Measurements from ENCODE around the gene OTOP1. TPM values are rescaled to one million over a fixed set of nuclear protein-coding genes. Genes with fewer than 3 reads are reported as not detected.
"Not testable (repeated sequence)": the region's sequence is repeated elsewhere in the genome, so short reads cannot be mapped to it uniquely, and the experiment has no call there.

The OTOP1 gene
- total RNA-seq, 2 experiments from 2014 or later: not detected

DNA sequence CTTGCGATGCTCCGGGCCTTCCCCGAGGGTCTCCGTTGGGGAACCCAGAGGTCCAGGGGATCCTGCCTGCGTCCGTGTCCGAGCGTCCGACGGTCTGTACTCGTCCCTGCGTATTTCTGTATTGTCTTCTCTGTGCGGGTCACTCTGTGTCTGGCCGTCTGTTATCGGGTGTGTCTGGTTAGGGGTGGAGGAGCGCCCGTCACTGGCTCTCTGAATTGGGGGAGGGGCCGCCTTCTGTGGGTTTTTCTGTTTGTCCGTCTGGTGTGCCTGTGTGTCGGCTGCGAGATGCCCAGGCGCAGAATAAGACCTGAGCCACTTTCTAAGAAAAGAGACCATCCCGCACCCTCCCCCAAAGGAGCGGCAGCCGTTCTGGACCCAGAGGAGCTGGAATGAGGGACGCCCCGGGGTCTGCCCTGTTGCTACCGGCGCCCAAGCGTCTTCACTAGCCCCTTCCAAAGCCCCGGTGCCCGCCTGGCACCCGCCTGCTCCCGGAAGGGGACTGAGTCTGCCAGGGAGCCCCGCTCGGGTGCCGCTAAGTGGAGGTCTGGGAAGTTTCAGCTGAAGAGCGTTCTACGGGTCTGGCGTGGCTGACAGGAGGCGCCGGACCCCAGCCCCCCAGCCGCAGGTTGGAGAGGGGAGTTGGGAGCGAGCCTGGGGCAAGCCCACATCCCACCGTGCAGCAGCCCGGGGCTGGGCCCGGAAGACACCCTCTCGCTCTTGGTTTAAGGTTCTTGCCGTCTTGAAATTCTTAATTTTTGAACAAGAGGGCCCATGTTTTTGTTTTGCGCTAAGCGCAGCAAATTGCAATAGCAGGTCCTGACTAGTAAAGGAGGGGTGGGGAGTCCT is 1.0 kb upstream of the OTOP1 start:
- no peak overlapping the region for H3K4me3 Mint-ChIP-seq
- H3K9me3 Mint-ChIP-seq (ENCODE audit: insufficient read depth): no peaks in the 10 kb centered on the region
- peaks cover 48% of the 10 kb centered on the region for H3K27me3 Mint-ChIP-seq (ENCODE audit: low read depth)
- H3K4me1 Mint-ChIP-seq (ENCODE audit: low read depth): peaks cover 3% of the 10 kb centered on the region
- H3K27ac Mint-ChIP-seq: no peak overlapping the region
- ATAC-seq (no peak), DNase-seq (no peak)
- peaks cover 6% of the 10 kb centered on the region for H3K36me3 Mint-ChIP-seq (ENCODE audit: low read depth)
- CTCF ChIA-PET: no interaction called here
- POLR2A ChIA-PET: interaction anchor here (0.9 kb wide), 1 partner anchor 20 kb away, joined by 3 read pairs; the partner anchor contains the start of gene TMEM128

- ATAC-seq (no peak), DNase-seq (no peak)
- ChIA-PET CTCF (no interaction called here), POLR2A (no interaction called here)
- Mint-ChIP-seq H3K36me3 (ENCODE audit: low read depth) (peaks cover 6% of the 10 kb centered on the region), H3K27ac (no peak overlapping the region), H3K27me3 (ENCODE audit: low read depth) (peaks cover 57% of the 10 kb centered on the region), H3K9me3 (ENCODE audit: insufficient read depth) (no peaks in the 10 kb centered on the region), H3K4me3 (no peak overlapping the region), H3K4me1 (ENCODE audit: low read depth) (peaks cover 3% of the 10 kb centered on the region)
These were observed 669 bp downstream of the OTOP1 start for GRCh38 chr4:4225915-4226605.

DNA sequence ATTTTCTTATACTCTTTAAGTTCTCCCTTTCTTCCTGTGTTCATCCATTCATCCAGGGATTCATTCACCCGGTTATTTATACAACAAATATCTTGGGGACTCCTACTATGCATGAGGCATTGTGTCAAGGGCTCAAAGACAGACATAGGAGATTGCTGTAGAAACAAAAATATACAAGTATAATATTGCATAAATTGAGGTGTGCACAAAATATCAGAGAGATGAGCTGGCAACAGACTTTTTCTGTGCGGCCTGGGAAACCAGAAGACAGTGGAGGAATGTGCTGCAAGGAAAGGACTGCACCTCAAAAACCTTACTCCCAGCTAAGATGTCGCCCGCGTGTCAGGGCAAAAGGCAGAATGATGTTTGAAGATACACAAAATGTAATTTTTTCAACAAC is 9.6 kb downstream of the OTOP1 start:
- H3K9me3 Mint-ChIP-seq (ENCODE audit: insufficient read depth): no peaks in the 10 kb centered on the region
- no peaks in the 10 kb centered on the region for H3K36me3 Mint-ChIP-seq (ENCODE audit: low read depth)
- CTCF ChIA-PET: no interaction called here
- H3K27ac Mint-ChIP-seq: no peak overlapping the region
- no peak overlapping the region for H3K4me3 Mint-ChIP-seq
- no peaks in the 10 kb centered on the region for H3K4me1 Mint-ChIP-seq (ENCODE audit: low read depth)
- DNase-seq (no peak), ATAC-seq (no peak)
- POLR2A ChIA-PET: no interaction called here
- peaks cover 6% of the 10 kb centered on the region for H3K27me3 Mint-ChIP-seq (ENCODE audit: low read depth)

GRCh38 chr4:4216648-4217047 is 10.1 kb downstream of the OTOP1 start:
- Mint-ChIP-seq H3K4me3 (no peak overlapping the region), H3K9me3 (ENCODE audit: insufficient read depth) (no peaks in the 10 kb centered on the region), H3K36me3 (ENCODE audit: low read depth) (no peaks in the 10 kb centered on the region), H3K27ac (no peak overlapping the region), H3K27me3 (ENCODE audit: low read depth) (peaks cover 2% of the 10 kb centered on the region), H3K4me1 (ENCODE audit: low read depth) (no peaks in the 10 kb centered on the region)
- ChIA-PET CTCF (no interaction called here), POLR2A (no interaction called here)
- ATAC-seq (no peak), DNase-seq (no peak)

GRCh38 chr4:4213674-4214073 is 13.1 kb downstream of the OTOP1 start:
- H3K4me1 Mint-ChIP-seq (ENCODE audit: low read depth); ATAC-seq; H3K9me3 Mint-ChIP-seq (ENCODE audit: insufficient read depth); H3K27me3 Mint-ChIP-seq (ENCODE audit: low read depth); H3K36me3 Mint-ChIP-seq (ENCODE audit: low read depth); H3K4me3 Mint-ChIP-seq; POLR2A ChIA-PET; H3K27ac Mint-ChIP-seq; CTCF ChIA-PET; DNase-seq: not testable (repeated sequence)

DNA sequence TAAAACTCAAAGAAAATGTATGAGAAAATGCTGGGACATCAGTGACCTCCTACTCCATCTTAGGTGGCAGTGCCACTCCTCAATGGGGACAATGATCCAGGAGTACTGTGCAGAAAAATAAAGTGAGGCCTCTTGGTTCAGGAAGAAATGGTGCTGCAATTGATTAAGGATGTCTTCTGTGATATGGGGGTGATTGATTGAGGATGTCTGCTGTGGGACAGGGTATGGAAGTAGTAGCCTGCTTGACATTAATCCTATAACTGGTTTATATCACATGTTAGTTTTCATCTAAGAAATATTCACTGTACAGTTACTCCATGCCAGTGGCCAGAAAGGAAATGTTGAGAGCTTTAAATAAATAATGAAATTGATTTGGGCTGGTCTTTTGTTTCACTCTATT is 20.5 kb downstream of the OTOP1 start:
- no peaks in the 10 kb centered on the region for H3K4me1 Mint-ChIP-seq (ENCODE audit: low read depth)
- H3K9me3 Mint-ChIP-seq (ENCODE audit: insufficient read depth): no peaks in the 10 kb centered on the region
- CTCF ChIA-PET: no interaction called here
- POLR2A ChIA-PET: no interaction called here
- no peaks in the 10 kb centered on the region for H3K36me3 Mint-ChIP-seq (ENCODE audit: low read depth)
- H3K27me3 Mint-ChIP-seq (ENCODE audit: low read depth): peaks cover 30% of the 10 kb centered on the region
- no peak for ATAC-seq
- H3K27ac Mint-ChIP-seq: no peak overlapping the region
- H3K4me3 Mint-ChIP-seq: no peak overlapping the region
- DNase-seq: no peak

GRCh38 chr4:4204401-4204745 is 22.4 kb downstream of the OTOP1 start:
- Mint-ChIP-seq H3K9me3 (ENCODE audit: insufficient read depth) (no peaks in the 10 kb centered on the region), H3K27me3 (ENCODE audit: low read depth) (peaks cover 25% of the 10 kb centered on the region), H3K36me3 (ENCODE audit: low read depth) (no peaks in the 10 kb centered on the region), H3K4me1 (ENCODE audit: low read depth) (no peaks in the 10 kb centered on the region), H3K4me3 (no peak overlapping the region), H3K27ac (no peak overlapping the region)
- ATAC-seq (no peak), DNase-seq (no peak)
- CTCF ChIA-PET: no interaction called here
- POLR2A ChIA-PET: no interaction called here

DNA sequence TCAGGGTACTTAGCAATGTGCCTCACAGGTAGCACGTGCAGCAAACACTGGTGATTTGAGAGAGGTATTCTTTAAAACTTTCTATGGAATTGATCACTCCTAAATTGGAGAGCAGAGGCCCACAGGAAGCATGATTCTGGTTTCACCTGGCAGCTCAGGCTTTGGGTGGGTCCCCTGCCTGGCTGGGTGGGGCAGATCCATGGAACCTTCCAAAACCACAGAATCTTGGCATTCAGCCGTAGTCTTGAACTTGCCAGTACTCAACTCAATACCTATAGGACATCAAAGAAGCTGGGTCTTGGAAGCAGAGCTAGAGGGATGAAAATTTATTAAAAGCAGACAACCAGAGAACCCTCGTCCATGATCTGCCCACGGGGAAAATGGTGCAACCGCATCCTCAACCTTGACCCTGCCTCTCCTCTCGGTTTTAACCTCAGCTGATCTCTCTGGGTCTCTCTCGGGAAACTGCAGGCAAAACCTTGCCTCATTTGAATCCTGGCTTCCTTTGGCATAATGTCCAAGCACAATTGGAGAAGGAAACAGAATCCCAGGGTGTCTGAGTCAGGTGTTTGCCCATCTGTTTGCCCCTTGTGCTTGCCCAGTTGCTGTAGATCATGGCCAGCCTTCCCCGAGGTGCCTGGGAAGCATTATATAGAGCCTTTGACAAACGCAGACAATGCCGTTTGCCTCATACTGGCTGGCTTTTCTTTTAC is 22.9 kb downstream of the OTOP1 start:
- no peaks in the 10 kb centered on the region for H3K9me3 Mint-ChIP-seq (ENCODE audit: insufficient read depth)
- no peak for ATAC-seq
- H3K4me3 Mint-ChIP-seq: no peak overlapping the region
- CTCF ChIA-PET: no interaction called here
- DNase-seq: no peak
- no peak overlapping the region for H3K27ac Mint-ChIP-seq
- peaks cover 24% of the 10 kb centered on the region for H3K27me3 Mint-ChIP-seq (ENCODE audit: low read depth)
- POLR2A ChIA-PET: no interaction called here
- no peaks in the 10 kb centered on the region for H3K4me1 Mint-ChIP-seq (ENCODE audit: low read depth)
- H3K36me3 Mint-ChIP-seq (ENCODE audit: low read depth): no peaks in the 10 kb centered on the region

GRCh38 chr4:4202510-4202909 is 24.2 kb downstream of the OTOP1 start:
- Mint-ChIP-seq H3K27ac (no peak overlapping the region), H3K4me1 (ENCODE audit: low read depth) (no peaks in the 10 kb centered on the region), H3K27me3 (ENCODE audit: low read depth) (peaks cover 15% of the 10 kb centered on the region), H3K36me3 (ENCODE audit: low read depth) (no peaks in the 10 kb centered on the region), H3K9me3 (ENCODE audit: insufficient read depth) (no peaks in the 10 kb centered on the region), H3K4me3 (no peak overlapping the region)
- ChIA-PET POLR2A (no interaction called here), CTCF (no interaction called here)
- DNase-seq (no peak), ATAC-seq (no peak)

DNA sequence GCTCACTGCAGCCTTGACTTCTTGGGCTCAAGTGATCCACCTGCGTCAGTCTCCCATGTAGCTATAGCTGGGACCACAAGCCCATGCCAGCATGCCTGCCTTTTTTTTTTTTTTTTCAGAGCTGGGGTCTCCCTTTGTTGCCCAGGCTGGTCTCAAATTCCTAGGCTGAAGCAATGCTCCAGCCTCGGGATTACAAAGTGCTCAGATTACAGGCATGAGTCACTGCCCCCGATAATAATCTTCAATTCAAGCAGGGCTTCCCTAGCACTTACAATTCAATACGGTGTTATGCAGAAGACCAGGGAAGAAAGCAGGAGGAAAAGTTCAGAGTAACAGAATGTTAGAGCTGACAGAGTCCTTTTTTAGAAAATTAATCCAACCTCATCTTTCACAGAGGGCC is 26.1 kb downstream of the OTOP1 start:
- POLR2A ChIA-PET: no interaction called here
- H3K27me3 Mint-ChIP-seq (ENCODE audit: low read depth): peaks cover 5% of the 10 kb centered on the region
- ATAC-seq (no peak), DNase-seq (no peak)
- H3K4me1 Mint-ChIP-seq (ENCODE audit: low read depth): no peaks in the 10 kb centered on the region
- H3K27ac Mint-ChIP-seq: no peak overlapping the region
- CTCF ChIA-PET: interaction anchor here (1.6 kb wide), 1 partner anchor 18 kb away, joined by 3 read pairs; no protein-coding TSS in a partner anchor
- H3K9me3 Mint-ChIP-seq (ENCODE audit: insufficient read depth): no peaks in the 10 kb centered on the region
- H3K4me3 Mint-ChIP-seq: no peak overlapping the region
- H3K36me3 Mint-ChIP-seq (ENCODE audit: low read depth): no peaks in the 10 kb centered on the region

GRCh38 chr4:4195354-4195753 is 31.4 kb downstream of the OTOP1 start:
- H3K27ac Mint-ChIP-seq: no peak overlapping the region
- no peaks in the 10 kb centered on the region for H3K9me3 Mint-ChIP-seq (ENCODE audit: insufficient read depth)
- ATAC-seq (no peak), DNase-seq (no peak)
- ChIA-PET POLR2A (no interaction called here), CTCF (no interaction called here)
- peaks cover 7% of the 10 kb centered on the region for H3K27me3 Mint-ChIP-seq (ENCODE audit: low read depth)
- H3K4me1 Mint-ChIP-seq (ENCODE audit: low read depth): no peaks in the 10 kb centered on the region
- no peaks in the 10 kb centered on the region for H3K36me3 Mint-ChIP-seq (ENCODE audit: low read depth)
- no peak overlapping the region for H3K4me3 Mint-ChIP-seq

DNA sequence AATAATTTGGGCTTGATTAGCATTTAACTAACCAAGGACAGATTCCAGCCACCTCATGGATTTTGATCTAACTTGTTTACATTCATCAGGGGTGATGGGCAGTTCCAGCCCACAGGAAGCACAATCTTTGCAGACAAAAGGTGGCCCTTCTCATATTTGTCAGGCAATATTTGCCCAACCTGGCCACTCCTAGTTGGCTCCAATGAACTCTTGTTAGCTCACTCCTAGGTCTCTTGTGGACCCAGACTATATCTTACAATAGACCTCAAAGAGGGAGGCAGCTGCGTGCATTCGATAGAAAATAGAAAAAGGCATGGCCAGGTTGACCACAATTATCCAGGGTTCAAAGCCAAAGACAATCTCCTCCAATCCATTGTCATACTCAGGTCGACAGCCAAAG is 38.2 kb downstream of the OTOP1 start:
- H3K9me3 Mint-ChIP-seq (ENCODE audit: insufficient read depth); ATAC-seq; CTCF ChIA-PET; H3K27ac Mint-ChIP-seq; H3K4me1 Mint-ChIP-seq (ENCODE audit: low read depth); H3K4me3 Mint-ChIP-seq; POLR2A ChIA-PET; DNase-seq; H3K27me3 Mint-ChIP-seq (ENCODE audit: low read depth); H3K36me3 Mint-ChIP-seq (ENCODE audit: low read depth): not testable (repeated sequence)

All from activated CD8-positive, alpha-beta T cell treated with anti-CD3 and anti-CD28 coated beads, Interleukin-2, amount 10 ng/mL, durations not matched to agents 7 days and 5 days (primary cell).